ENCODE results near the gene ASB18. TPM values are rescaled to one million over a fixed set of nuclear protein-coding genes. Genes with fewer than 3 reads are reported as not detected.

ASB18 gene
- total and polyA plus RNA-seq, 2 experiments from 2014 or later: not detected

DNA sequence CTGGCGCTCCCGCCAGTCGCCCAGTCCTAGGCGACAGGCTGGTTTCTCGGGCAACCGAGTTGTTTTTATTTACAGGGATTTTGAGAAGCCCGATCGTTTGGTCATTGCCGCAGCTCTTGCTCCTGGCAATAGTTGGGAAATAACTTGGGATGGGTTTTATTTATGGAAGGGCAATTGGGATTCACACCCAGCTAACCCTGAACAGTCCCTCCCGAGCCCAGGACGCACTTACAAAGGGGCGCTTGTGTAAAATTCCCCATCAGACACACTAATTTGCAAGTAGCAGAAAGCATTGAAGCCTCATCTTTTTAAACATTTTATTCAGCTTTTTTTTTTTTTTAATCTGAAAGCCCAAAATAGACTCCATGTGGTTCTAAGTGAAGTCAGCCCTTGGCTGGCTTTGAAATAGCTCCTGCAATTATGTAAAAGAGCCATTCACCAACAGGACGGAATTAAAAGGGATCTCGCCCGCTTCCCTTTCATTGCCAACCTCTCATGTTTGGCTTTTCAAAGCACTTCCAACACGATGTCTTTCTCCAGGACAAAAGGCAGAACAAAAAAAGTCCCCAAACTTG lies 92.4 kb downstream of the ASB18 start:
- peaks cover 7% of the 10 kb centered on the region for H3K4me1 ChIP-seq (ENCODE audit: insufficient read depth)
- no peak overlapping the region for H3K4me2 ChIP-seq (ENCODE audit: unreplicated experiment)
- no peaks in the 10 kb centered on the region for H3K36me3 ChIP-seq (ENCODE audit: low read depth)
- H3K27me3 ChIP-seq (replicated peaks; ENCODE audit: insufficient read depth): peaks cover 84% of the 10 kb centered on the region
- no peak overlapping the region for H3K27ac ChIP-seq
- in situ Hi-C loops (cut with MboI): no loop called here
- TF ChIP-seq EZH2 (IDR thresholded peaks at IDR 0.05; ENCODE audit: insufficient read depth, poor library complexity, severe bottlenecking): no peak
- 0 out of 2 replicates have a peak, but pooled peaks have one; percentile 49 for TF ChIP-seq EZH2phosphoT487 (IDR thresholded peaks at IDR 0.05; ENCODE audit: insufficient read depth, low read depth)
- no peak overlapping the region for H3K4me3 ChIP-seq
- H3K9me3 ChIP-seq (ENCODE audit: low read depth): no peaks in the 10 kb centered on the region
- H3K79me2 ChIP-seq (ENCODE audit: insufficient read depth): no peaks in the 10 kb centered on the region
- no peak overlapping the region for H2AFZ ChIP-seq
- WGBS, 2 experiments (ENCODE audit: low coverage in 1 of 2, low lambda C conversion rate in 2 of 2, missing lambda C conversion rate in 2 of 2): 2 to 4% methylated on average over 16 of the region's 16 CpGs
- H4K20me1 ChIP-seq (ENCODE audit: insufficient read depth): no peaks in the 10 kb centered on the region
- no peaks in the 10 kb centered on the region for H3K9me2 ChIP-seq (ENCODE audit: insufficient read depth)
- DNase-seq: no peak
- peaks cover 16% of the 10 kb centered on the region for H3F3A ChIP-seq (ENCODE audit: insufficient read depth)
- no peak overlapping the region for H3K9ac ChIP-seq

DNA sequence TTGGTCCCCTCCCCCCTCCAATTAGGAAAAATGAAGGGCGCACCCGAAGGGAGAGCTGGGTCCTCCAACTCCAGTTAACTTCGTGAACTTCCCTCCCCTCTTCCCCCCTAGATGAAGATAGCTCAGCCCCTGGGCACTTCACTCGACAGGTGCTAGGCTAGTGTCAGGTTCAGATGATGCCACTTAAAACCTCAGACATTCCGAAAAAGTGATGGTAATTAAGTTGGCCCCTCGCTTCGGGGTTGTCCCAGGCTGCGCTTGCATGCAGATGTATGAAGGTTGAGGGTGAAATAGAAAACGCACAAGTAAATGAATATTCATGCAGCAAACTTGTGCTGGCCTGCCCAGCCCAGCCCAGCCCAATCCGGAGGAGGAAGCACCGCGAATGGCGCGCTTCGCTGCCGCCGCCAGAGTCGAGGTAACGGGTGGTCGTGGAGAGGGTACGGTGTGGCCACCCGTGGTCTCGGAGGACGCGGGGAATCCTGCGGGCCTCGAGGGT lies 93.0 kb downstream of the ASB18 start:
- Histone ChIP-seq H2AFZ (no peak overlapping the region), H3K27me3 (replicated peaks; ENCODE audit: insufficient read depth) (peaks cover 89% of the 10 kb centered on the region), H3K27ac (no peak overlapping the region), H3K4me1 (ENCODE audit: insufficient read depth) (peaks cover 7% of the 10 kb centered on the region), H3K9me3 (ENCODE audit: low read depth) (no peaks in the 10 kb centered on the region), H3K9me2 (ENCODE audit: insufficient read depth) (no peaks in the 10 kb centered on the region), H3K9ac (no peak overlapping the region), H3K36me3 (ENCODE audit: low read depth) (no peaks in the 10 kb centered on the region), H3K4me3 (no peak overlapping the region), H3K4me2 (ENCODE audit: unreplicated experiment) (no peak overlapping the region), H3K79me2 (ENCODE audit: insufficient read depth) (no peaks in the 10 kb centered on the region), H3F3A (ENCODE audit: insufficient read depth) (peaks cover 15% of the 10 kb centered on the region), H4K20me1 (ENCODE audit: insufficient read depth) (no peaks in the 10 kb centered on the region)
- DNase-seq: no peak
- 4 to 6% methylated on average over 14 to 27 of the region's 27 CpGs for WGBS, 2 experiments (ENCODE audit: low coverage in 1 of 2, low lambda C conversion rate in 2 of 2, missing lambda C conversion rate in 2 of 2)
- in situ Hi-C loops (cut with MboI): no loop called here
- TF ChIP-seq EZH2phosphoT487 (IDR thresholded peaks at IDR 0.05; ENCODE audit: insufficient read depth, low read depth) (no peak), EZH2 (IDR thresholded peaks at IDR 0.05; ENCODE audit: insufficient read depth, poor library complexity, severe bottlenecking) (peak; percentile 33)

DNA sequence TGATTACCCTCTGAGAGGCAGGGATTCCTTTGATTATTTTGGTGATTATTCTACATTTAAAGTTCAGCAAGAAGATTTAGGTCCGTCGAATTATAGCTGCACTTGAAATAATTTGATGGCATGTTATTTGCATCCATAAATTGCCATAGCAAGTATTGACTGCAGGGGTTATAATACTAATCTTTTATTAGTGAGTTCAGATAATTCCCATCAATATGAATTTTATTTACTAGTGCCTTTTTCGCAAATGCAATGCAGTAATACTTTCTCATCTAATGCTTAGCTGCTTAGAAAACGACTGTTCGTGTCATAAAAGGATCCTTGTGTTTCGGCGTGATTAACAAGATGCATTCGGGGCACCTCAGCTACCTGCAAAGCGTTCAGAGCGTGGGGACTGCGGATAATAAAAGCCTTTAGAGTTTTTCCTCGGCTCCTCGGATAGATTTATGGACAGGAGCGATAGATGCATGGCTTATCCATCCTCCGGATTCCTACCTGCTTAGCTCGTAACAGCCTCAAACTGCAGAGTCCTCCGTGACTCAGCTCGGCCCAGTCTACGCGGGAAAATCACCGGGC lies 93.5 kb downstream of the ASB18 start:
- Histone ChIP-seq H3K27me3 (replicated peaks; ENCODE audit: insufficient read depth) (peaks cover 92% of the 10 kb centered on the region), H3K4me2 (ENCODE audit: unreplicated experiment) (no peak overlapping the region)
- no peak for DNase-seq

GRCh38 chr2:236169741-236170589 lies 94.2 kb downstream of the ASB18 start:
- TF ChIP-seq EZH2 (IDR thresholded peaks at IDR 0.05; ENCODE audit: insufficient read depth, poor library complexity, severe bottlenecking) (peak; percentile 56), EZH2phosphoT487 (IDR thresholded peaks at IDR 0.05; ENCODE audit: insufficient read depth, low read depth) (no peak)
- Histone ChIP-seq H3K4me2 (ENCODE audit: unreplicated experiment) (no peak overlapping the region), H3K4me3 (no peak overlapping the region), H4K20me1 (ENCODE audit: insufficient read depth) (no peaks in the 10 kb centered on the region), H3K27ac (no peak overlapping the region), H3K36me3 (ENCODE audit: low read depth) (no peaks in the 10 kb centered on the region), H3K9me2 (ENCODE audit: insufficient read depth) (no peaks in the 10 kb centered on the region), H3K9ac (no peak overlapping the region), H3K79me2 (ENCODE audit: insufficient read depth) (no peaks in the 10 kb centered on the region), H3K4me1 (ENCODE audit: insufficient read depth) (peaks cover 3% of the 10 kb centered on the region), H3K9me3 (ENCODE audit: low read depth) (no peaks in the 10 kb centered on the region), H3K27me3 (replicated peaks; ENCODE audit: insufficient read depth) (peaks cover 99% of the 10 kb centered on the region), H2AFZ (no peak overlapping the region), H3F3A (ENCODE audit: insufficient read depth) (peaks cover 2% of the 10 kb centered on the region; the same call in 1 of the 2 replicates)
- 12% methylated on average over 38 of the region's 38 CpGs for WGBS, 2 experiments (ENCODE audit: low coverage in 1 of 2, low lambda C conversion rate in 2 of 2, missing lambda C conversion rate in 2 of 2)
- DNase-seq: no peak
- in situ Hi-C loops (cut with MboI): no loop called here

More for the DNA sequence above, 93.5 kb downstream of the ASB18 start:
- H2AFZ ChIP-seq: no peak overlapping the region
- no peaks in the 10 kb centered on the region for H3K79me2 ChIP-seq (ENCODE audit: insufficient read depth)
- 27 to 29% methylated on average over 21 of the region's 21 CpGs for WGBS, 2 experiments (ENCODE audit: low coverage in 1 of 2, low lambda C conversion rate in 2 of 2, missing lambda C conversion rate in 2 of 2)
- H3K4me1 ChIP-seq (ENCODE audit: insufficient read depth): peaks cover 7% of the 10 kb centered on the region
- TF ChIP-seq EZH2phosphoT487 (IDR thresholded peaks at IDR 0.05; ENCODE audit: insufficient read depth, low read depth) (no peak), EZH2 (IDR thresholded peaks at IDR 0.05; ENCODE audit: insufficient read depth, poor library complexity, severe bottlenecking) (no peak)
- H3K9me2 ChIP-seq (ENCODE audit: insufficient read depth): no peaks in the 10 kb centered on the region
- no peak overlapping the region for H3K9ac ChIP-seq
- in situ Hi-C loops (cut with MboI): no loop called here
- peaks cover 9% of the 10 kb centered on the region for H3F3A ChIP-seq (ENCODE audit: insufficient read depth)
- no peak overlapping the region for H3K4me3 ChIP-seq
- H3K27ac ChIP-seq: no peak overlapping the region
- H4K20me1 ChIP-seq (ENCODE audit: insufficient read depth): no peaks in the 10 kb centered on the region
- H3K9me3 ChIP-seq (ENCODE audit: low read depth): no peaks in the 10 kb centered on the region
- no peaks in the 10 kb centered on the region for H3K36me3 ChIP-seq (ENCODE audit: low read depth)

Data from GM23248 (cell line).